Measurements from ENCODE around the gene C1orf21.

Gene C1orf21

GRCh38 chr1:184568148-184568547 lies 181.3 kb downstream of the C1orf21 start:
- Histone ChIP-seq H3K9me3 (ENCODE audit: control insufficient read depth, low read length) (no peaks in the 10 kb centered on the region), H3K4me2 (ENCODE audit: low read length) (no peak overlapping the region), H3K27me3 (ENCODE audit: control insufficient read depth, insufficient read depth, low read length) (no peaks in the 10 kb centered on the region), H3K79me2 (no peaks in the 10 kb centered on the region), H3K4me3 (ENCODE audit: low read depth, low read length) (no peak overlapping the region), H3K36me3 (ENCODE audit: control insufficient read depth, insufficient read depth, low read length) (no peaks in the 10 kb centered on the region), H3K4me1 (no peaks in the 10 kb centered on the region), H3K27ac (no peak overlapping the region), H2AFZ (no peak overlapping the region), H3K9ac (no peak overlapping the region)
- TF ChIP-seq, protein P1, sequence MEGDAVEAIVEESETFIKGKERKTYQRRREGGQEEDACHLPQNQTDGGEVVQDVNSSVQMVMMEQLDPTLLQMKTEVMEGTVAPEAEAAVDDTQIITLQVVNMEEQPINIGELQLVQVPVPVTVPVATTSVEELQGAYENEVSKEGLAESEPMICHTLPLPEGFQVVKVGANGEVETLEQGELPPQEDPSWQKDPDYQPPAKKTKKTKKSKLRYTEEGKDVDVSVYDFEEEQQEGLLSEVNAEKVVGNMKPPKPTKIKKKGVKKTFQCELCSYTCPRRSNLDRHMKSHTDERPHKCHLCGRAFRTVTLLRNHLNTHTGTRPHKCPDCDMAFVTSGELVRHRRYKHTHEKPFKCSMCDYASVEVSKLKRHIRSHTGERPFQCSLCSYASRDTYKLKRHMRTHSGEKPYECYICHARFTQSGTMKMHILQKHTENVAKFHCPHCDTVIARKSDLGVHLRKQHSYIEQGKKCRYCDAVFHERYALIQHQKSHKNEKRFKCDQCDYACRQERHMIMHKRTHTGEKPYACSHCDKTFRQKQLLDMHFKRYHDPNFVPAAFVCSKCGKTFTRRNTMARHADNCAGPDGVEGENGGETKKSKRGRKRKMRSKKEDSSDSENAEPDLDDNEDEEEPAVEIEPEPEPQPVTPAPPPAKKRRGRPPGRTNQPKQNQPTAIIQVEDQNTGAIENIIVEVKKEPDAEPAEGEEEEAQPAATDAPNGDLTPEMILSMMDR (IDR thresholded peaks at IDR 0.05): no peak

- Histone ChIP-seq H3K27ac (no peak overlapping the region), H3K9ac (no peak overlapping the region), H3K9me3 (ENCODE audit: control insufficient read depth, low read length) (no peaks in the 10 kb centered on the region), H3K79me2 (no peaks in the 10 kb centered on the region), H3K4me1 (no peaks in the 10 kb centered on the region), H3K4me2 (ENCODE audit: low read length) (no peak overlapping the region), H3K4me3 (ENCODE audit: low read depth, low read length) (no peak overlapping the region), H2AFZ (no peak overlapping the region), H3K36me3 (ENCODE audit: control insufficient read depth, insufficient read depth, low read length) (no peaks in the 10 kb centered on the region), H3K27me3 (ENCODE audit: control insufficient read depth, insufficient read depth, low read length) (no peaks in the 10 kb centered on the region)
- TF ChIP-seq, protein P1 (IDR thresholded peaks at IDR 0.05): no peak
Observed at GRCh38 chr1:184569106-184569505, 182.3 kb downstream of the C1orf21 start.

GRCh38 chr1:184574588-184574987 lies 187.8 kb downstream of the C1orf21 start:
- Histone ChIP-seq H3K27me3 (ENCODE audit: control insufficient read depth, insufficient read depth, low read length) (no peaks in the 10 kb centered on the region), H3K27ac (no peak overlapping the region), H3K4me3 (ENCODE audit: low read depth, low read length) (no peak overlapping the region), H3K4me2 (ENCODE audit: low read length) (no peak overlapping the region), H3K4me1 (no peaks in the 10 kb centered on the region), H3K9me3 (ENCODE audit: control insufficient read depth, low read length) (no peaks in the 10 kb centered on the region), H3K36me3 (ENCODE audit: control insufficient read depth, insufficient read depth, low read length) (no peaks in the 10 kb centered on the region), H2AFZ (no peak overlapping the region), H3K9ac (no peak overlapping the region), H3K79me2 (no peaks in the 10 kb centered on the region)
- TF ChIP-seq, protein P1 (IDR thresholded peaks at IDR 0.05): no peak

- Histone ChIP-seq H3K27ac (no peak overlapping the region), H3K4me3 (ENCODE audit: low read depth, low read length) (no peak overlapping the region), H3K27me3 (ENCODE audit: control insufficient read depth, insufficient read depth, low read length) (no peaks in the 10 kb centered on the region), H3K9ac (no peak overlapping the region), H3K4me1 (no peaks in the 10 kb centered on the region), H3K4me2 (ENCODE audit: low read length) (no peak overlapping the region), H3K79me2 (no peaks in the 10 kb centered on the region), H3K36me3 (ENCODE audit: control insufficient read depth, insufficient read depth, low read length) (no peaks in the 10 kb centered on the region), H2AFZ (no peak overlapping the region), H3K9me3 (ENCODE audit: control insufficient read depth, low read length) (no peaks in the 10 kb centered on the region)
- TF ChIP-seq, protein P1 (IDR thresholded peaks at IDR 0.05): no peak
Observed at GRCh38 chr1:184576822-184577221, 190.0 kb downstream of the C1orf21 start.

DNA sequence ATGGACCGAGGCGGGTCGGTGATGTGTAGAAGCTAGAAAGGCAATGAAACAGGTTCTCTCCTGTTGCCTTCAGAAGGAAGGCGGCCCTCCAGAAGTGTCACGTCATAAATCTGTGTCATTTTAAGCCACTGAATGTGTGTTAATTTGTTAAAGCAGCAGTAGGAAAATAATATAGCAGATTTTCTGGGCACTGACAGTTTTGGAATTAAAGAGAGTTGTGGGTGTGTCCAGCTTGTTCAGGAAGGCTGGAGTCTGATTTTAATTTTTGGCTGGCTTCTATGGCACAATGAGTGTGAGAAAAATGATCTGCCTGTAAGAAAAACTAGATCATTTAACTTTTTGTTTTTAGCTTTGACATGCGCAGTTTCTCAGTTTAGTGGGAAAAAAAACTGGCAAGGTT lies 190.5 kb downstream of the C1orf21 start:
- no peak overlapping the region for H2AFZ ChIP-seq
- no peak overlapping the region for H3K9ac ChIP-seq
- no peaks in the 10 kb centered on the region for H3K79me2 ChIP-seq
- H3K27ac ChIP-seq: no peak overlapping the region
- H3K9me3 ChIP-seq (ENCODE audit: control insufficient read depth, low read length): no peaks in the 10 kb centered on the region
- H3K4me1 ChIP-seq: no peaks in the 10 kb centered on the region
- H3K27me3 ChIP-seq (ENCODE audit: control insufficient read depth, insufficient read depth, low read length): no peaks in the 10 kb centered on the region
- H3K36me3 ChIP-seq (ENCODE audit: control insufficient read depth, insufficient read depth, low read length): no peaks in the 10 kb centered on the region
- TF ChIP-seq, protein P1 (IDR thresholded peaks at IDR 0.05): no peak
- H3K4me3 ChIP-seq (ENCODE audit: low read depth, low read length): no peak overlapping the region
- H3K4me2 ChIP-seq (ENCODE audit: low read length): no peak overlapping the region

Measured in parathyroid adenoma (tissue), 2 donors.